SK-N-SH treated with all-trans-retinoic acid at 6 μM for 48 hours (cell line): ENCODE measurements around the gene CSF1.

ENCODE experiments used
- CSDC2 ChIP-seq: fragments of 250-450 bp; sonication (Bioruptor Pico); IDR thresholded peaks from 2 replicates; pipeline ENCODE4 v1.5.0; 2020; ENCODE audit warnings: mild to moderate bottlenecking, moderate library complexity
- GLIS3 ChIP-seq: fragments of 250-450 bp; sonication (Bioruptor Pico); IDR thresholded peaks from 2 replicates; pipeline ENCODE4 v1.5.0; 2020; ENCODE audit warnings: mild to moderate bottlenecking, moderate library complexity
- TCF4 ChIP-seq: fragments of 250-450 bp; sonication (Bioruptor Pico); IDR thresholded peaks from 2 replicates; pipeline ENCODE4 v1.8.0; 2021; ENCODE audit warnings: mild to moderate bottlenecking, moderate library complexity, borderline replicate concordance
- ZFP3 ChIP-seq: fragments of 250-450 bp; sonication (Bioruptor Pico); IDR thresholded peaks from 2 replicates; pipeline ENCODE4 v1.5.0; 2020; ENCODE audit warnings: mild to moderate bottlenecking, moderate library complexity
- ZNF8 ChIP-seq: fragments of 450-650 bp; formaldehyde crosslinking; IDR thresholded peaks from 2 replicates; pipeline ENCODE4 v1.5.0; 2020; ENCODE audit warnings: mild to moderate bottlenecking, moderate library complexity
- TF ChIP-seq, protein P1 (sequence below): fragments of 250-450 bp; sonication (Bioruptor Pico); IDR thresholded peaks from 2 replicates; pipeline ENCODE4 v1.8.0; 2020; ENCODE audit warnings: mild to moderate bottlenecking, moderate library complexity, borderline replicate concordance

DNA sequence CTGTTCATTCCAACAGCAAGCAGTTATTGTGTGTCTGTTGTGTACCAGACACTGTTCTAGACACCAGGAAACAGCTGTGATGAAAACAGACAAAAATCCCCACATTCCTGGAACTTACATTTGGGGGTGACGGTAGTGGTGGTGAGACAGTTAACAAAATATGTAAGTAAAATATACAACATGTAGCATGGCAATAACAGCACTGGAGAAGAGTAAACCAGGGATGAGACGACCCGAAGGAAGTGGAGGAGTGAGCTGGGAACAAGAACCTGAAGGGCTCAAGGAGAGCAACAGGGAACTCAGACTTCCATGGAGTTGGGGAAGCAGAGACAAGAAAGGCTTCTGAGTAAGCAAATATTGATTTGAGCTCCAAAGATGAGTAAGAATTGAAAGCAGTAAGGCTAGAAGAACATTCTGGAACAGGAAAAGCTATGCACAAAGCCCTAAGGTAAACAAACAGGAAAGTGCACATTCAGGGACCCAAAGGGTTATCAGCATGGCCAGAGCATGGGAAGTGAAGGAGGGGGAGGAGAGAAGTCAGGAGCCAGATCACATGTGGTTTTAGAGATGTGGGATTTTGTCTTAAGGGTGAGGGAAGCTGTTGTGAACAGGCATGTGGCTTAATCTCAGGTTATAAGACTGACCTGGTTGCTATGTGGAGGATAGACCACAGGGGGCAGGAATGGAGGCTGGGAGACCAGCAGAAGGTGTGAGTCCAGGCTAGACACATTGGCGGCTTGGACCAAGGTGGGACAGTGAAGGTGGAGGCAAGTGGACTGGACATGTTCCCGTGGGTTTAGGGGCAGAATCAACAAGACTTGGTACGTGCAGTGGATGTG lies 7.3 kb downstream of the CSF1 start:
- TF ChIP-seq, protein P1, sequence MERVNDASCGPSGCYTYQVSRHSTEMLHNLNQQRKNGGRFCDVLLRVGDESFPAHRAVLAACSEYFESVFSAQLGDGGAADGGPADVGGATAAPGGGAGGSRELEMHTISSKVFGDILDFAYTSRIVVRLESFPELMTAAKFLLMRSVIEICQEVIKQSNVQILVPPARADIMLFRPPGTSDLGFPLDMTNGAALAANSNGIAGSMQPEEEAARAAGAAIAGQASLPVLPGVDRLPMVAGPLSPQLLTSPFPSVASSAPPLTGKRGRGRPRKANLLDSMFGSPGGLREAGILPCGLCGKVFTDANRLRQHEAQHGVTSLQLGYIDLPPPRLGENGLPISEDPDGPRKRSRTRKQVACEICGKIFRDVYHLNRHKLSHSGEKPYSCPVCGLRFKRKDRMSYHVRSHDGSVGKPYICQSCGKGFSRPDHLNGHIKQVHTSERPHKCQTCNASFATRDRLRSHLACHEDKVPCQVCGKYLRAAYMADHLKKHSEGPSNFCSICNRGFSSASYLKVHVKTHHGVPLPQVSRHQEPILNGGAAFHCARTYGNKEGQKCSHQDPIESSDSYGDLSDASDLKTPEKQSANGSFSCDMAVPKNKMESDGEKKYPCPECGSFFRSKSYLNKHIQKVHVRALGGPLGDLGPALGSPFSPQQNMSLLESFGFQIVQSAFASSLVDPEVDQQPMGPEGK: no peak
- TF ChIP-seq ZNF8 (CRISPR knock-in tag) (no peak), GLIS3 (CRISPR knock-in tag) (no peak), ZFP3 (CRISPR knock-in tag) (no peak), TCF4 (CRISPR knock-in tag) (no peak), CSDC2 (CRISPR knock-in tag) (no peak)
